ENCODE measurements around the gene OPN3. TPM values are rescaled to one million over a fixed set of nuclear protein-coding genes. Genes with fewer than 3 reads are reported as not detected.

Gene OPN3
- total RNA-seq, 1 donor from 2014 or later: 16.9 TPM

GRCh38 chr1:241603731-241604245 is 36.4 kb downstream of the OPN3 start:
- no peak for DNase-seq (ENCODE audit: low spot score)
- ATAC-seq: peak; percentile 94
- intact Hi-C loops (cut with DNase I): no loop called here

GRCh38 chr1:241600496-241600901 is 39.7 kb downstream of the OPN3 start:
- ATAC-seq: no peak
- DNase-seq (ENCODE audit: low spot score): no peak
- intact Hi-C loops (cut with DNase I): no loop called here

GRCh38 chr1:241598249-241598648 is 41.9 kb downstream of the OPN3 start:
- ATAC-seq: no peak
- intact Hi-C loops (cut with DNase I): no loop called here
- no peak for DNase-seq (ENCODE audit: low spot score)

GRCh38 chr1:241596633-241597032 is 43.5 kb downstream of the OPN3 start:
- intact Hi-C loops (cut with DNase I): no loop called here
- DNase-seq (ENCODE audit: low spot score): no peak
- ATAC-seq: no peak

- DNase-seq (ENCODE audit: low spot score) (no peak), ATAC-seq (no peak)
- intact Hi-C loops (cut with DNase I): no loop called here
Measured at GRCh38 chr1:241593186-241593585, 47.0 kb downstream of the OPN3 start.

- no peak for DNase-seq (ENCODE audit: low spot score)
- intact Hi-C loops (cut with DNase I): no loop called here
- no peak for ATAC-seq
Measured at GRCh38 chr1:241592273-241592958, 47.8 kb downstream of the OPN3 start.

- DNase-seq (ENCODE audit: low spot score) (no peak), ATAC-seq (no peak)
- intact Hi-C loops (cut with DNase I): no loop called here
Measured at GRCh38 chr1:241591736-241592135, 48.4 kb downstream of the OPN3 start.

- no peak for ATAC-seq
Measured at GRCh38 chr1:241591317-241591716, 48.9 kb downstream of the OPN3 start.

GRCh38 chr1:241590719-241591118 is 49.5 kb downstream of the OPN3 start:
- ATAC-seq (no peak), DNase-seq (ENCODE audit: low spot score) (no peak)
- intact Hi-C loops (cut with DNase I): no loop called here

More at GRCh38 chr1:241591317-241591716, 48.9 kb downstream of the OPN3 start:
- DNase-seq (ENCODE audit: low spot score): no peak
- intact Hi-C loops (cut with DNase I): no loop called here

- intact Hi-C loops (cut with DNase I): no loop called here
- no peak for ATAC-seq
- no peak for DNase-seq (ENCODE audit: low spot score)
Measured at GRCh38 chr1:241589521-241589920, 50.6 kb downstream of the OPN3 start.

GRCh38 chr1:241586905-241587512 is 53.2 kb downstream of the OPN3 start:
- DNase-seq (ENCODE audit: low spot score): no peak
- intact Hi-C loops (cut with DNase I): no loop called here
- ATAC-seq: no peak

GRCh38 chr1:241582921-241583321 is 57.2 kb downstream of the OPN3 start:
- ATAC-seq (no peak), DNase-seq (ENCODE audit: low spot score) (no peak)
- intact Hi-C loops (cut with DNase I): no loop called here

GRCh38 chr1:241579434-241579833 is 60.7 kb downstream of the OPN3 start:
- ATAC-seq (no peak), DNase-seq (ENCODE audit: low spot score) (no peak)
- intact Hi-C loops (cut with DNase I): no loop called here

GRCh38 chr1:241574154-241574553 is 66.0 kb downstream of the OPN3 start:
- ATAC-seq (no peak), DNase-seq (ENCODE audit: low spot score) (no peak)
- intact Hi-C loops (cut with DNase I): no loop called here

- ATAC-seq: no peak
- intact Hi-C loops (cut with DNase I): no loop called here
- no peak for DNase-seq (ENCODE audit: low spot score)
Measured at GRCh38 chr1:241569848-241570247, 70.3 kb downstream of the OPN3 start.

- ATAC-seq (no peak), DNase-seq (ENCODE audit: low spot score) (no peak)
- intact Hi-C loops (cut with DNase I): no loop called here
Measured at GRCh38 chr1:241560849-241561187, 79.4 kb downstream of the OPN3 start.

GRCh38 chr1:241560146-241560848 is 79.9 kb downstream of the OPN3 start:
- no peak for ATAC-seq
- intact Hi-C loops (cut with DNase I): no loop called here
- no peak for DNase-seq (ENCODE audit: low spot score)

GRCh38 chr1:241557551-241558193 is 82.5 kb downstream of the OPN3 start:
- ATAC-seq: no peak
- no peak for DNase-seq (ENCODE audit: low spot score)
- intact Hi-C loops (cut with DNase I): no loop called here

- DNase-seq (ENCODE audit: low spot score) (no peak), ATAC-seq (no peak)
- intact Hi-C loops (cut with DNase I): no loop called here
Measured at GRCh38 chr1:241557031-241557430, 83.1 kb downstream of the OPN3 start.

GRCh38 chr1:241555526-241555925 is 84.6 kb downstream of the OPN3 start:
- DNase-seq (ENCODE audit: low spot score): no peak
- no peak for ATAC-seq
- intact Hi-C loops (cut with DNase I): no loop called here

All from sciatic nerve (tissue), 2 donors.